ENCODE measurements around the gene ZBTB7B.

ZBTB7B gene

GRCh38 chr1:155037851-155038441 is 35.3 kb downstream of the ZBTB7B start:
- no peak for DNase-seq (ENCODE audit: low read depth in 2 of 2)
- TF ChIP-seq CTCF (IDR thresholded peaks at IDR 0.05; ENCODE audit: low read depth, low read length), result no peak
- no peak overlapping the region for H3K4me3 ChIP-seq (replicated peaks in 1 of 2; ENCODE audit: low read depth in 2 of 2, low read length in 2 of 2)

GRCh38 chr1:155038602-155039307 is 36.2 kb downstream of the ZBTB7B start:
- no peak overlapping the region for H3K4me3 ChIP-seq (replicated peaks in 1 of 2; ENCODE audit: low read depth in 2 of 2, low read length in 2 of 2)
- TF ChIP-seq CTCF (IDR thresholded peaks at IDR 0.05; ENCODE audit: low read depth, low read length), result no peak

GRCh38 chr1:155039308-155039669 is 36.7 kb downstream of the ZBTB7B start:
- no peak for DNase-seq (ENCODE audit: low read depth in 2 of 2)
- H3K4me3 ChIP-seq (replicated peaks in 1 of 2; ENCODE audit: low read depth in 2 of 2, low read length in 2 of 2), result no peak overlapping the region
- TF ChIP-seq CTCF (IDR thresholded peaks at IDR 0.05; ENCODE audit: low read depth, low read length), result no peak

More at GRCh38 chr1:155038602-155039307, 36.2 kb downstream of the ZBTB7B start:
- DNase-seq (ENCODE audit: low read depth in 2 of 2), result peak; percentile 42 to 71

- TF ChIP-seq CTCF (IDR thresholded peaks at IDR 0.05; ENCODE audit: low read depth, low read length), result no peak
- DNase-seq (ENCODE audit: low read depth in 2 of 2), result no peak
- H3K4me3 ChIP-seq (replicated peaks in 1 of 2; ENCODE audit: low read depth in 2 of 2, low read length in 2 of 2), result no peak overlapping the region
These were observed 37.9 kb downstream of the ZBTB7B start for GRCh38 chr1:155040358-155041093.

GRCh38 chr1:155042789-155043188 is 40.2 kb downstream of the ZBTB7B start:
- no peak for DNase-seq (ENCODE audit: low read depth in 2 of 2)
- no peak for TF ChIP-seq CTCF (IDR thresholded peaks at IDR 0.05; ENCODE audit: low read depth, low read length)
- H3K4me3 ChIP-seq (replicated peaks in 1 of 2; ENCODE audit: low read depth in 2 of 2, low read length in 2 of 2), result no peak overlapping the region

GRCh38 chr1:155043301-155043702 is 40.7 kb downstream of the ZBTB7B start:
- no peak for TF ChIP-seq CTCF (IDR thresholded peaks at IDR 0.05; ENCODE audit: low read depth, low read length)
- DNase-seq (ENCODE audit: low read depth in 2 of 2), result no peak
- H3K4me3 ChIP-seq (replicated peaks in 1 of 2; ENCODE audit: low read depth in 2 of 2, low read length in 2 of 2), result no peak overlapping the region
